HEK293 (cell line): ENCODE results near the gene MYH11.

ENCODE experiments used
- CTCF ChIA-PET: fragments of 350-600 bp; formaldehyde crosslinking; extraction: SDS; loops from one replicate; lab custom pipeline; 2021; ENCODE audit warnings: antibody characterized with exemption; lab: Yijun Ruan, JAX
- POLR2A ChIA-PET: fragments of 300-600 bp; formaldehyde crosslinking; extraction: SDS; loops from one replicate; lab custom pipeline; 2020; ENCODE audit warnings: antibody characterized with exemption, inconsistent platforms; lab: Yijun Ruan, JAX
- H3K27ac ChIP-seq: fragments of 200-500 bp; sonication (Bioruptor generic); 2 replicates; pipeline ENCODE4 v1.5.1; 2014; ENCODE audit warnings: low read depth, low read length, control low read depth, inconsistent platforms; ENCODE audit errors: extremely low read depth
- H3K36me3 ChIP-seq, 2 experiments: fragments of 200-500 bp in 1 of 2; sonication (Bioruptor generic) in 1 of 2; 1 replicate in 1 of 2; 2 replicates in 1 of 2; pipeline ENCODE4 v1.5.1; 2014 to 2017; ENCODE audit warnings: inconsistent platforms in 2 of 2, low read length in 2 of 2; ENCODE audit not compliant: control insufficient read depth in 2 of 2, insufficient read depth in 1 of 2
- H3K4me1 ChIP-seq: fragments of 200-500 bp; sonication (Bioruptor generic); 2 replicates; pipeline ENCODE4 v1.5.1; 2014; ENCODE audit warnings: mild to moderate bottlenecking, low read length, inconsistent platforms; ENCODE audit not compliant: control insufficient read depth, insufficient read depth
- H3K4me3 ChIP-seq: 2 replicates; pipeline ENCODE4 v1.5.1; 2011; ENCODE audit warnings: low read depth, mild to moderate bottlenecking, control low read depth, low read length, moderate library complexity
- H3K9me3 ChIP-seq: fragments of 200-500 bp; sonication (Bioruptor generic); 2 replicates; pipeline ENCODE4 v1.5.1; 2014; ENCODE audit warnings: low read depth, low read length, inconsistent platforms; ENCODE audit not compliant: control insufficient read depth, insufficient read depth
- BCL11B ChIP-seq: fragments of 450-650 bp; formaldehyde crosslinking; IDR thresholded peaks from 2 replicates; pipeline ENCODE4 v1.5.1; 2016; ENCODE audit warnings: low read depth, missing biosample characterization, missing genetic modification characterization
- RBAK ChIP-seq: fragments of 450-650 bp; formaldehyde crosslinking; IDR thresholded peaks from 2 replicates; pipeline ENCODE4 v1.5.1; 2016; ENCODE audit warnings: missing biosample characterization, missing genetic modification characterization
- ZBTB17 ChIP-seq: fragments of 450-650 bp; formaldehyde crosslinking; IDR thresholded peaks from 2 replicates; pipeline ENCODE4 v1.5.1; 2016; ENCODE audit warnings: missing biosample characterization, missing genetic modification characterization
- ZBTB48 ChIP-seq: fragments of 450-650 bp; formaldehyde crosslinking; IDR thresholded peaks from 2 replicates; pipeline ENCODE4 v1.5.1; 2016; ENCODE audit warnings: missing biosample characterization, missing genetic modification characterization
- ZNF155 ChIP-seq: fragments of 450-650 bp; formaldehyde crosslinking; IDR thresholded peaks from 2 replicates; pipeline ENCODE4 v1.5.1; 2016; ENCODE audit warnings: missing biosample characterization, missing genetic modification characterization
- ZNF24 ChIP-seq: fragments of 450-650 bp; formaldehyde crosslinking; IDR thresholded peaks from 2 replicates; pipeline ENCODE4 v1.5.1; 2016; ENCODE audit warnings: missing biosample characterization, missing genetic modification characterization
- ZNF366 ChIP-seq: fragments of 450-650 bp; formaldehyde crosslinking; conservative IDR thresholded peaks from 2 replicates; pipeline ENCODE4 v1.5.1; 2016; ENCODE audit warnings: missing biosample characterization, missing genetic modification characterization
- ZNF501 ChIP-seq: fragments of 450-650 bp; formaldehyde crosslinking; IDR thresholded peaks from 2 replicates; pipeline ENCODE4 v1.5.1; 2016; ENCODE audit warnings: missing biosample characterization, missing genetic modification characterization
- ZNF510 ChIP-seq: fragments of 450-650 bp; formaldehyde crosslinking; IDR thresholded peaks from 2 replicates; pipeline ENCODE4 v1.5.1; 2018; ENCODE audit warnings: mild to moderate bottlenecking, missing genetic modification characterization, missing biosample characterization; ENCODE audit not compliant: insufficient replicate concordance
- ZNF544 ChIP-seq: fragments of 450-650 bp; formaldehyde crosslinking; IDR thresholded peaks from 2 replicates; pipeline ENCODE4 v1.5.0; 2017; ENCODE audit warnings: missing biosample characterization, missing genetic modification characterization
- ZNF596 ChIP-seq: fragments of 450-650 bp; IDR thresholded peaks from 2 replicates; pipeline ENCODE4 v1.5.0; 2018; ENCODE audit warnings: missing biosample characterization, mild to moderate bottlenecking, missing genetic modification characterization, moderate library complexity
- ZNF600 ChIP-seq: fragments of 450-650 bp; formaldehyde crosslinking; IDR thresholded peaks from 2 replicates; pipeline ENCODE4 v1.5.1; 2016; ENCODE audit warnings: missing biosample characterization, missing genetic modification characterization
- ZNF830 ChIP-seq: fragments of 450-650 bp; IDR thresholded peaks from 2 replicates; pipeline ENCODE4 v1.5.0; 2018; ENCODE audit warnings: missing biosample characterization, missing genetic modification characterization, low read depth, mild to moderate bottlenecking, moderate library complexity
- TF ChIP-seq, protein P1 (sequence below): fragments of 450-650 bp; formaldehyde crosslinking; IDR thresholded peaks from 2 replicates; pipeline ENCODE4 v1.5.1; 2017; ENCODE audit warnings: missing biosample characterization, mild to moderate bottlenecking, missing genetic modification characterization, moderate library complexity
- TF ChIP-seq, protein P2 (sequence below): fragments of 450-650 bp; formaldehyde crosslinking; IDR thresholded peaks from 2 replicates; pipeline ENCODE4 v1.5.1; 2017; ENCODE audit warnings: missing biosample characterization, missing genetic modification characterization
- TF ChIP-seq, protein P3 (sequence below): fragments of 450-650 bp; formaldehyde crosslinking; IDR thresholded peaks from 2 replicates; pipeline ENCODE4 v1.5.1; 2016; ENCODE audit warnings: missing biosample characterization, missing genetic modification characterization
- TF ChIP-seq, protein P4 (sequence below): fragments of 450-650 bp; formaldehyde crosslinking; IDR thresholded peaks from 2 replicates; pipeline ENCODE4 v1.5.1; 2016; ENCODE audit warnings: missing biosample characterization, missing genetic modification characterization
- TF ChIP-seq, protein P5 (sequence below): fragments of 450-650 bp; formaldehyde crosslinking; IDR thresholded peaks from 2 replicates; pipeline ENCODE4 v1.5.1; 2016; ENCODE audit warnings: missing biosample characterization, missing genetic modification characterization

Gene MYH11

DNA sequence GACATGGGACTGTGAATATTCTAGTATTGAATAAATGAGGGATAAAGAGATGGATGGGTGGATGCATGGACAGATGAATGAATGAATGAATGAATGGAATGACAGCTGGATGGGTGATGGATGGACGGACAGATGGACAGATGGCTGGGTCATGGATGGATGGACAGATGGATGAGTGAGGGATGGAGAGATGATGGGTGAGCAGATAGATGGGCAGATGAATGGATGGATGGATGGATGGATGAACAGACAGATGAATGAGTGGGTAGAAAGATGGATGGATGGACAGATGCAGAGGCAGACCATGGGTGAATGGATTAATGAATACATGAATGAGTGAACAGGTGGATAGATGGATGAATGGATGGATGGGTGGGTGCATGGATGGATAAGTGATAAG, 96.7 kb downstream of the MYH11 start:
- no peak overlapping the region for H3K4me3 ChIP-seq
- H3K36me3 ChIP-seq = no peaks in the 10 kb centered on the region
- TF ChIP-seq RBAK (no peak), BCL11B (tag by site-specific recombination) (no peak), ZNF600 (no peak), ZNF501 (tag by site-specific recombination) (no peak), ZBTB17 (peak; percentile 69), ZNF366 (tag by site-specific recombination) (peak; percentile 93)
- no peaks in the 10 kb centered on the region for H3K4me1 ChIP-seq
- no peaks in the 10 kb centered on the region for H3K9me3 ChIP-seq
- ChIA-PET CTCF (interaction anchor here (1.5 kb wide), 1 partner anchor 56 kb away, joined by 5 read pairs; no protein-coding TSS in a partner anchor), POLR2A (no interaction called here)
- no peak overlapping the region for H3K27ac ChIP-seq

DNA sequence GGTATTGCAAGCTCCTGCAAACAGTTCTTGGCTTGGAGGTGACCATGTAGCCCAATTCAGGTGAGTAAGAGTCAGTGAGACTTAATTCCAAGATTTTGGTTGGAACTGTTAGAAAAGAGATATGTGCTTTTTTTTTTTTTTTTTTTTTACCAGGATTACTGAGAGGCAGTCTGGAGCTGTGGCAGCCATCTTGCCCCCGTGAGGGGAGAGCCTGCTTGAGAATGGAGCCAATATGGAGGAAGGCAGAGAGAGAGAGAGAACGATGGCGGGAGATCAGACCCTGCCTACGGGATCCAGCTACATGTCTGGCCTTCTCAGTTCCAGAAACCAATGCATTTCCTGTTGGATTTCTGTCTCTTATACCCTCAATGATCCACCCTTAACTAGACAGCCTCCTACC, 97.8 kb downstream of the MYH11 start:
- POLR2A ChIA-PET = no interaction called here
- no peaks in the 10 kb centered on the region for H3K4me1 ChIP-seq
- H3K36me3 ChIP-seq = no peaks in the 10 kb centered on the region
- H3K27ac ChIP-seq = no peak overlapping the region
- no peak overlapping the region for H3K4me3 ChIP-seq
- no peak for TF ChIP-seq ZNF510 (tag by site-specific recombination)
- no peak for TF ChIP-seq ZBTB48 (tag by site-specific recombination)
- TF ChIP-seq, protein P1, sequence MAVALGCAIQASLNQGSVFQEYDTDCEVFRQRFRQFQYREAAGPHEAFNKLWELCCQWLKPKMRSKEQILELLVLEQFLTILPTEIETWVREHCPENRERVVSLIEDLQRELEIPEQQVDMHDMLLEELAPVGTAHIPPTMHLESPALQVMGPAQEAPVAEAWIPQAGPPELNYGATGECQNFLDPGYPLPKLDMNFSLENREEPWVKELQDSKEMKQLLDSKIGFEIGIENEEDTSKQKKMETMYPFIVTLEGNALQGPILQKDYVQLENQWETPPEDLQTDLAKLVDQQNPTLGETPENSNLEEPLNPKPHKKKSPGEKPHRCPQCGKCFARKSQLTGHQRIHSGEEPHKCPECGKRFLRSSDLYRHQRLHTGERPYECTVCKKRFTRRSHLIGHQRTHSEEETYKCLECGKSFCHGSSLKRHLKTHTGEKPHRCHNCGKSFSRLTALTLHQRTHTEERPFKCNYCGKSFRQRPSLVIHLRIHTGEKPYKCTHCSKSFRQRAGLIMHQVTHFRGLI (tag by site-specific recombination) = no peak
- TF ChIP-seq, protein P2, sequence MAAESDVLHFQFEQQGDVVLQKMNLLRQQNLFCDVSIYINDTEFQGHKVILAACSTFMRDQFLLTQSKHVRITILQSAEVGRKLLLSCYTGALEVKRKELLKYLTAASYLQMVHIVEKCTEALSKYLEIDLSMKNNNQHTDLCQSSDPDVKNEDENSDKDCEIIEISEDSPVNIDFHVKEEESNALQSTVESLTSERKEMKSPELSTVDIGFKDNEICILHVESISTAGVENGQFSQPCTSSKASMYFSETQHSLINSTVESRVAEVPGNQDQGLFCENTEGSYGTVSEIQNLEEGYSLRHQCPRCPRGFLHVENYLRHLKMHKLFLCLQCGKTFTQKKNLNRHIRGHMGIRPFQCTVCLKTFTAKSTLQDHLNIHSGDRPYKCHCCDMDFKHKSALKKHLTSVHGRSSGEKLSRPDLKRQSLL = no peak
- no peak for TF ChIP-seq ZNF596
- no peak for TF ChIP-seq ZNF544 (tag by site-specific recombination)
- TF ChIP-seq, protein P3, sequence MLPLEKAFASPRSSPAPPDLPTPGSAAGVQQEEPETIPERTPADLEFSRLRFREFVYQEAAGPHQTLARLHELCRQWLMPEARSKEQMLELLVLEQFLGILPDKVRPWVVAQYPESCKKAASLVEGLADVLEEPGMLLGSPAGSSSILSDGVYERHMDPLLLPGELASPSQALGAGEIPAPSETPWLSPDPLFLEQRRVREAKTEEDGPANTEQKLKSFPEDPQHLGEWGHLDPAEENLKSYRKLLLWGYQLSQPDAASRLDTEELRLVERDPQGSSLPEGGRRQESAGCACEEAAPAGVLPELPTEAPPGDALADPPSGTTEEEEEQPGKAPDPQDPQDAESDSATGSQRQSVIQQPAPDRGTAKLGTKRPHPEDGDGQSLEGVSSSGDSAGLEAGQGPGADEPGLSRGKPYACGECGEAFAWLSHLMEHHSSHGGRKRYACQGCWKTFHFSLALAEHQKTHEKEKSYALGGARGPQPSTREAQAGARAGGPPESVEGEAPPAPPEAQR = no peak
- TF ChIP-seq, protein P4, sequence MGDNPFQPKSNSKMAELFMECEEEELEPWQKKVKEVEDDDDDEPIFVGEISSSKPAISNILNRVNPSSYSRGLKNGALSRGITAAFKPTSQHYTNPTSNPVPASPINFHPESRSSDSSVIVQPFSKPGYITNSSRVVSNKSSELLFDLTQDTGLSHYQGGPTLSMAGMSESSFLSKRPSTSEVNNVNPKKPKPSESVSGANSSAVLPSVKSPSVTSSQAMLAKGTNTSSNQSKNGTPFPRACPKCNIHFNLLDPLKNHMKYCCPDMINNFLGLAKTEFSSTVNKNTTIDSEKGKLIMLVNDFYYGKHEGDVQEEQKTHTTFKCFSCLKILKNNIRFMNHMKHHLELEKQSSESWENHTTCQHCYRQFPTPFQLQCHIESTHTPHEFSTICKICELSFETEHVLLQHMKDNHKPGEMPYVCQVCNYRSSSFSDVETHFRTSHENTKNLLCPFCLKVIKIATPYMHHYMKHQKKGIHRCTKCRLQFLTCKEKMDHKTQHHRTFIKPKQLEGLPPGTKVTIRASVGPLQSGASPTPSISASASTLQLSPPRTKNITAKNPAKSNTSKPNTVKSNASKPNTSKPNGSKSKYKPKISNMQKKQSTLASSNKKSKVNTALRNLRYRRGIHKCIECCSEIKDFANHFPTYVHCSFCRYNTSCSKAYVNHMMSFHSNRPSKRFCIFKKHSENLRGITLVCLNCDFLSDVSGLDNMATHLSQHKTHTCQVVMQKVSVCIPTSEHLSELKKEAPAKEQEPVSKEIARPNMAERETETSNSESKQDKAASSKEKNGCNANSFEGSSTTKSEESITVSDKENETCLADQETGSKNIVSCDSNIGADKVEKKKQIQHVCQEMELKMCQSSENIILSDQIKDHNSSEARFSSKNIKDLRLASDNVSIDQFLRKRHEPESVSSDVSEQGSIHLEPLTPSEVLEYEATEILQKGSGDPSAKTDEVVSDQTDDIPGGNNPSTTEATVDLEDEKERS (tag by site-specific recombination) = no peak
- no peak for TF ChIP-seq ZNF830 (tag by site-specific recombination)
- no peak for TF ChIP-seq ZNF24 (tag by site-specific recombination)
- TF ChIP-seq, protein P5, sequence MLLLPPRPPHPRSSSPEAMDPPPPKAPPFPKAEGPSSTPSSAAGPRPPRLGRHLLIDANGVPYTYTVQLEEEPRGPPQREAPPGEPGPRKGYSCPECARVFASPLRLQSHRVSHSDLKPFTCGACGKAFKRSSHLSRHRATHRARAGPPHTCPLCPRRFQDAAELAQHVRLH (tag by site-specific recombination) = no peak
- no peak for TF ChIP-seq ZNF155 (tag by site-specific recombination)
- TF ChIP-seq, all 188 proteins: peak for 0
- no peaks in the 10 kb centered on the region for H3K9me3 ChIP-seq
- CTCF ChIA-PET = interaction anchor here (1.1 kb wide), 1 partner anchor 62 kb away, joined by 3 read pairs; no protein-coding TSS in a partner anchor
